ENCODE data around the gene SMIM41.

DNA sequence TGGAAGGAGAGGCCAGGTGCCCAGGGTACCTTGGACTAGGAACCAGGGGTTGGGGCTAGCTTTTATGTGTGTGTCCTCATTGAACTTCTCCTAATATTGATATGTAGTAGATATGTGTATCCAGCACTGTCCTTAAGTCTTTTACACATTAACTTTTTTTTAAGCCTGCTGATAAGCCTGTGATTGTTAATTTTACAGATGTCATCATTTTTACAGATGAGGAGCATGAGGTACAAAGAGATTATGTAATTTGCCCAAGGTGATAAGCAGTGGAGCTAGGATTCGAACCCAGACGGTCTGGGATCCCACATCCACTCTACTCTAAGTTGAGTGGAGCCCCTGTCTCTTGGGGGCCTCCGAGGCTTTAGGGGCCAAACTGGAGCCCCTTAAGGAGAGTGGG is 38.5 kb upstream of the SMIM41 start:
- TF ChIP-seq EZH2 (IDR thresholded peaks at IDR 0.05; ENCODE audit: insufficient read depth, poor library complexity, severe bottlenecking) (no peak), EZH2phosphoT487 (IDR thresholded peaks at IDR 0.05; ENCODE audit: insufficient read depth, low read depth) (no peak)
